K562 (cell line): Measurements from ENCODE around the gene GLCCI1. TPM values are rescaled to one million over a fixed set of nuclear protein-coding genes. Genes with fewer than 3 reads are reported as not detected.

ENCODE experiments used
- ARID4B ChIP-seq: sonication (generic); formaldehyde crosslinking; IDR thresholded peaks from 2 replicates; pipeline ENCODE4 v1.8.0; 2022; ENCODE audit warnings: mild to moderate bottlenecking, missing genetic modification reagents
- BCOR ChIP-seq: fragments of 450-650 bp; IDR thresholded peaks from 2 replicates; pipeline ENCODE4 v1.6.1; 2016
- BRD4 ChIP-seq: fragments of 200-600 bp; sonication (generic); IDR thresholded peaks from 2 replicates; pipeline ENCODE4 v1.6.1; 2017; ENCODE audit warnings: inconsistent platforms
- DDX20 ChIP-seq: fragments of 450-650 bp; IDR thresholded peaks from 2 replicates; pipeline ENCODE4 v1.6.1; 2016; ENCODE audit warnings: missing genetic modification characterization, low read depth, mild to moderate bottlenecking, missing compliant biosample characterization, moderate library complexity
- E2F6 ChIP-seq, 2 experiments: IDR thresholded peaks; 2 replicates each; pipeline ENCODE4 v1.6.1; 2011; ENCODE audit warnings: borderline replicate concordance in 1 of 2, control low read depth in 1 of 2, low read depth in 1 of 2, low read length in 1 of 2, mild to moderate bottlenecking in 1 of 2, mixed read lengths in 1 of 2, moderate library complexity in 1 of 2; ENCODE audit not compliant: insufficient read depth in 1 of 2, insufficient read length in 1 of 2, poor library complexity in 1 of 2, severe bottlenecking in 1 of 2; ENCODE audit errors: extremely low read depth in 1 of 2
- MTA1 ChIP-seq: fragments of 450-650 bp; IDR thresholded peaks from 2 replicates; pipeline ENCODE4 v1.6.1; 2017; ENCODE audit warnings: borderline replicate concordance
- MTF1 ChIP-seq: fragments of 250-450 bp; sonication (Bioruptor Pico); IDR thresholded peaks from 2 replicates; pipeline ENCODE4 v1.9.0; 2021; ENCODE audit warnings: moderate library complexity, mild to moderate bottlenecking, inconsistent platforms, borderline replicate concordance
- NCOA6 ChIP-seq: fragments of 450-650 bp; IDR thresholded peaks from 2 replicates; pipeline ENCODE4 v1.6.1; 2017; ENCODE audit warnings: mild to moderate bottlenecking
- NR2C2 ChIP-seq, 2 experiments: fragments of 200-800 bp in 1 of 2; sonication (Bioruptor generic) in 1 of 2; sonication (generic) in 1 of 2; formaldehyde crosslinking in 1 of 2; IDR thresholded peaks; 2 replicates each; pipeline versions ENCODE4 v1.6.1 to v1.8.0; 2016 to 2022; ENCODE audit warnings: mild to moderate bottlenecking in 1 of 2, missing compliant biosample characterization in 1 of 2, missing genetic modification characterization in 1 of 2, missing genetic modification reagents in 1 of 2
- RBBP5 ChIP-seq: fragments of 200-600 bp; sonication (generic); IDR thresholded peaks from 2 replicates; pipeline ENCODE4 v1.6.1; 2012; ENCODE audit warnings: borderline replicate concordance, mild to moderate bottlenecking, low read length, control low read depth, inconsistent platforms; ENCODE audit not compliant: insufficient read depth, poor library complexity, severe bottlenecking
- SMARCE1 ChIP-seq: fragments of 450-650 bp; IDR thresholded peaks from 2 replicates; pipeline ENCODE4 v1.7.1; 2016; ENCODE audit warnings: mild to moderate bottlenecking
- ZFP1 ChIP-seq: fragments of 450-650 bp; formaldehyde crosslinking; IDR thresholded peaks from 2 replicates; pipeline ENCODE4 v1.4.0; 2020; ENCODE audit warnings: mild to moderate bottlenecking, mixed read lengths
- ZNF197 ChIP-seq: fragments of 200-800 bp; sonication (Bioruptor generic); IDR thresholded peaks from 2 replicates; pipeline ENCODE4 v1.6.1; 2016; ENCODE audit warnings: low read depth, missing genetic modification characterization, missing compliant biosample characterization
- ZNF217 ChIP-seq: sonication (generic); formaldehyde crosslinking; IDR thresholded peaks from 2 replicates; pipeline ENCODE4 v1.8.0; 2022; ENCODE audit warnings: mild to moderate bottlenecking, missing genetic modification reagents
- ZNF263 ChIP-seq: sonication (generic); formaldehyde crosslinking; IDR thresholded peaks from 2 replicates; pipeline ENCODE4 v1.8.0; 2022; ENCODE audit warnings: mild to moderate bottlenecking, missing genetic modification reagents, borderline replicate concordance
- ZNF436 ChIP-seq: fragments of 250-450, 450-650 bp; sonication (Bioruptor Pico); formaldehyde crosslinking; IDR thresholded peaks from 2 replicates; pipeline ENCODE4 v1.7.0; 2020; ENCODE audit warnings: mild to moderate bottlenecking
- ZZZ3 ChIP-seq: fragments of 450-650 bp; IDR thresholded peaks from 2 replicates; pipeline ENCODE4 v1.6.1; 2016; ENCODE audit warnings: antibody characterized with exemption, mild to moderate bottlenecking, moderate library complexity
- polyA plus RNA-seq, 8 experiments: library from polyadenylated mRNA; depleted of rRNA in 4 of 8; stranded (reverse) in 5 of 8; unstranded in 3 of 8; fragments of >200 nt; fragmentation: Nextera tagmentation in 2 of 8; fragmentation: Illumina TruSeq in 1 of 8; extraction: Ambion mirVana in 2 of 8; extraction: Trizol in 1 of 8; gene quantifications; 2 replicates each; pipeline versions ENCODE4 v1.2.1 to v1.2.3, GENCODE V29; 2011 to 2014; ENCODE audit warnings: inconsistent platforms in 1 of 8, missing spikeins in 1 of 8
- total RNA-seq, 7 experiments: library from RNA; depleted of rRNA in 6 of 7; stranded (reverse); fragments of >200 nt in 6 of 7; fragmentation: Illumina TruSeq in 2 of 7; extraction: Trizol in 2 of 7; gene quantifications; 2 replicates each; pipeline versions ENCODE4 v1.2.1 to v1.2.3, GENCODE V29; 2011 to 2021; ENCODE audit warnings: low replicate concordance in 1 of 7
- TF ChIP-seq, protein P1 (sequence below): fragments of 250-450 bp; sonication (Bioruptor Pico); IDR thresholded peaks from 2 replicates; pipeline ENCODE4 v1.9.0; 2021; ENCODE audit warnings: mild to moderate bottlenecking, inconsistent platforms

GLCCI1 gene
- total and polyA plus RNA-seq, 9 of the 15 experiments (the other 6 are each of a cell fraction or from before 2014, with no cell fraction given): 2.7 to 11.9 (median 7.2) TPM

DNA sequence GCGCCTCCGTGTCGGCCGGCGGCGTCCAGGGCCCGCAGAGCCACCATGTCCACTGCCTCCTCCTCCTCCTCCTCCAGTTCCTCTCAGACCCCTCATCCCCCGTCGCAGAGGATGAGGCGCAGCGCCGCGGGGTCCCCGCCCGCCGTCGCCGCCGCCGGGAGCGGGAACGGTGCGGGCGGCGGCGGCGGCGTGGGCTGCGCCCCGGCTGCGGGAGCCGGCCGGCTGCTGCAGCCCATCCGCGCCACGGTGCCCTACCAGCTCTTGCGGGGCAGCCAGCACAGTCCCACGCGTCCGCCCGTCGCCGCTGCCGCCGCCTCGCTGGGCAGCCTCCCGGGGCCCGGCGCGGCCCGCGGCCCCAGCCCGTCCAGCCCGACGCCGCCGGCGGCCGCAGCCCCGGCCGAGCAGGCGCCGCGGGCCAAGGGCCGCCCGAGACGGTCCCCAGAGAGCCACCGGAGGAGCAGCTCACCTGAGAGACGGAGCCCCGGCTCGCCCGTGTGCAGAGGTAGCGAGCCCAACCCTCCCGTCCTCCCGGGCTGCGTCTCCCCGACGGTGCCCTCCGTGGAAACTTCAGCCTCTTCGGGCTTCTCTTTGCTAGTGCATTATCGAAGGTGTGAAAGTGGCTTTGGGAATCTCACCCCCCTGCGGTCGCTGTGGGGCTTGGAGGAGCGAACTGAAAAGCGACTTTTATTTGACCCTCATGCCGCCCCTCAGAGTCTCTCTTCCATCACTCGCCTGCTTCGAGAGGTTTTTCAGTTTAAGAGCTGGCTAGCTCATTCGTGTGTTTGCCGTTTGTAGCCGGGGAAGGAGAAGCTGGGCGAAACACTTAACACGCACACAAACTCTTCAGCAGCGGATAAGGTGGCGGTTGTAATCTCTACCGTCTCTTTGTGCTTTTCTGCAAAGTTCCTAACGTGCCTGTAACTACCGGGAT is 975 bp downstream of the GLCCI1 start (continued):
- TF ChIP-seq ARID4B: peak; percentile 65; the same call in 1 of the 2 replicates
- no peak for TF ChIP-seq BRD4
- peak in 1 of 2 experiments; percentile 78 for TF ChIP-seq E2F6 (IDR thresholded peaks at IDR 0.05; ENCODE audit: borderline replicate concordance in 1 of 2, extremely low read depth in 1 of 2, insufficient read depth in 1 of 2, insufficient read length in 1 of 2, low read depth in 1 of 2, low read length in 1 of 2, poor library complexity in 1 of 2, severe bottlenecking in 1 of 2)
- no peak for TF ChIP-seq BCOR
- no peak for TF ChIP-seq DDX20
- TF ChIP-seq NCOA6: peak; percentile 88
- TF ChIP-seq ZNF436 (CRISPR knock-in tag): no peak
- TF ChIP-seq SMARCE1: 0 out of 2 replicates have a peak, but pooled peaks have one; percentile 17
- TF ChIP-seq ZNF263 (CRISPR knock-in tag): 0 out of 2 replicates have a peak, but pooled peaks have one; percentile 39
- no peak for TF ChIP-seq ZNF197
- no peak for TF ChIP-seq NR2C2 (CRISPR knock-in tag; IDR thresholded peaks at IDR 0.05)
- 0 out of 2 replicates have a peak, but pooled peaks have one; percentile 6 for TF ChIP-seq NR2C2 (tag; IDR thresholded peaks at IDR 0.05)
- no peak for TF ChIP-seq ZFP1 (CRISPR knock-in tag)
- TF ChIP-seq ZZZ3: no peak
- TF ChIP-seq ZNF217 (CRISPR knock-in tag): no peak
- no peak for TF ChIP-seq MTF1 (CRISPR knock-in tag)
- no peak for TF ChIP-seq MTA1
- TF ChIP-seq RBBP5: peak; percentile 70
- TF ChIP-seq, protein P1, sequence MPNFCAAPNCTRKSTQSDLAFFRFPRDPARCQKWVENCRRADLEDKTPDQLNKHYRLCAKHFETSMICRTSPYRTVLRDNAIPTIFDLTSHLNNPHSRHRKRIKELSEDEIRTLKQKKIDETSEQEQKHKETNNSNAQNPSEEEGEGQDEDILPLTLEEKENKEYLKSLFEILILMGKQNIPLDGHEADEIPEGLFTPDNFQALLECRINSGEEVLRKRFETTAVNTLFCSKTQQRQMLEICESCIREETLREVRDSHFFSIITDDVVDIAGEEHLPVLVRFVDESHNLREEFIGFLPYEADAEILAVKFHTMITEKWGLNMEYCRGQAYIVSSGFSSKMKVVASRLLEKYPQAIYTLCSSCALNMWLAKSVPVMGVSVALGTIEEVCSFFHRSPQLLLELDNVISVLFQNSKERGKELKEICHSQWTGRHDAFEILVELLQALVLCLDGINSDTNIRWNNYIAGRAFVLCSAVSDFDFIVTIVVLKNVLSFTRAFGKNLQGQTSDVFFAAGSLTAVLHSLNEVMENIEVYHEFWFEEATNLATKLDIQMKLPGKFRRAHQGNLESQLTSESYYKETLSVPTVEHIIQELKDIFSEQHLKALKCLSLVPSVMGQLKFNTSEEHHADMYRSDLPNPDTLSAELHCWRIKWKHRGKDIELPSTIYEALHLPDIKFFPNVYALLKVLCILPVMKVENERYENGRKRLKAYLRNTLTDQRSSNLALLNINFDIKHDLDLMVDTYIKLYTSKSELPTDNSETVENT: no peak
